ENCODE data around the gene NLGN1.
"Not testable (repeated sequence)": the region's sequence is repeated elsewhere in the genome, so short reads cannot be mapped to it uniquely, and the experiment has no call there.

NLGN1 gene

DNA sequence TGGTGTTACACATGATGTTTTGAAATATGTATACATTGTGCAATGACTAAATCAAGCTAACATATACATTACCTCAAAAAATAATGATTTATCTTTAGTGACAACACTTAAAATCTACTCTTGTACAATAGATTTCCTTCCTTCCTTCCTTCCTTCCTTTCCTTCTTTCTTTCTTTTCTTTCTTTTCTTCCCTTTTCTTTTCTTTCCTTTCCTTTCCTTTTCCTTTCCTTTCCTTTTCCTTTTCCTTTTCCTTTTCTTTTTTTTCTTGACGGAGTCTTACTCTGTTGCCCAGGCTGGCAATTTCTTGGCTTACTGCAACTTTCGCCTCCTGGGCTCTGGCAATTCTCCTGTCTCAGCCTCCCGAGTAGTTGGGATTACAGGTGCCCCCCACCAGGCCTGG, 170.5 kb downstream of the NLGN1 start:
- DNase-seq, result no peak

DNA sequence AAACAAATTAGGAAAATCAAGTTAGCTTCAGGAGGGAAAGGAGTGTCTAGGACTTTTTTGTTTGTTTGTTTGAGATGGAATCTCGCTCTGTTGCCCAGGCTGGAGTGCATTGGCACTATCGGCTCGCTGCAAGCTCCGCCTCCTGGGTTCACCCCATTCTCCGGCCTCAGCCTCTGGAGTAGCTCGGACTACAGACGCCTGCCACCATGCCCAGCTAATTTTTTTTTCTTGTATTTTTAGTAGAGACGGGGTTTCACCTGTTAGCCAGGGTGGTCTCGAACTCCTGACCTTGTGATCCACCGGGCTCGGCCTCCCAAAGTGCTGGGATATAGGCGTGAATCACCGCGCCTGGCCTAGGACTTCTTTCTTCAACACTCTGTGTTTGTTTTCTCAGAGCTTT, 171.1 kb downstream of the NLGN1 start:
- no peak for DNase-seq

DNA sequence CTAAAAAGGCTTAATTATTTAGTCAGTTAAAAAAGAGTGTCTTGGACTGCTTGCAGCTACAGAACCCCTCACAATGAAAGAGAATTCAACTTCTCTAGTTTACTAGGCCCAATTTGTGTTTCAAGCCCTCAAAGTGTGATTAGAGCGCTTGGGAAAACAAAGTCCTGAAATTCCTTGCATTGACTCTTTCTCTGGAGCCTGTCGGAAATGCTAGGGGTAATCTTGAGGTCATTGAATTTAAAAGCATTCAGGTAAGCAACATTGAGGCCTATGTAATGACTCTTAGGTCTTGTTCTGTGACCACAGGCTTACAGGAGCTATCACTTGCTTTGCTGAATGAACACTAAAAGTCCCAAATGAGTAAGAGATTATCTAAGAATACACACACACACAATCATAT, 186.0 kb downstream of the NLGN1 start:
- no peak for DNase-seq

DNA sequence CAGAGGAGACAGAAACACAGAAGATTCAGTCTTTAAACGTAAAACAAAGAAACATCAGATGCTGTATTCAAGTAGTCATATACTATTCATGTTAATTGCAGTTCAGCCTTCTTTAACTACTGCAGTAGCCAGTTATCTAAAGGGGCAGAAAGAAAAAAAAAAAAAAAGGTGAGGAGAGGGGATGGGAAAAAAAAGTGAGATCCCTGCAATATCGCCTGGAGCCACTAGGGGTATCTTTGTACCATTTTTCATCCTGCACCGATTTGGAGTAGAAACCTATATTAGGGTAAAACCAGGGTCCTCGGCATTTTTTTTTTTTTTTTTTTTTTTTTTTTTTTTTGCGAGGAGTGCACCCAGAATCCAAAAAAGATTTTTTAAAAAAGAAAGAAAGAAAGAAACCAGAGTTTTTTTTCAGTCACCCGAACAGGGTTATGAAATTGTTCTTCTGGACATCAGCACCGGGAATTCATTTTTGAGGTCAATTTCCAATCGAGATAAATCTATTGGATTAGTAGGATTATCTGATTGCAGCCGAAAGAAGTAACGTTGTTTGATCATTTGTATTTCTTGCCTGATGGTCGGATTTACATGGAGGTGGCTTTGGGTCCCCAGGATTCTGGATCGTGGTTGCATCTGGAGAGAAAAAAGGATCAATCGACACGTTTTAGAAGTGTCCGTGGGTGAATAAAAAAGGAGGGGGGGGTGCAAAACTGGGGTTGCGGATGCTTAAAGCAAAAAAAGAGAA, 186.7 kb downstream of the NLGN1 start:
- DNase-seq, result no peak

DNA sequence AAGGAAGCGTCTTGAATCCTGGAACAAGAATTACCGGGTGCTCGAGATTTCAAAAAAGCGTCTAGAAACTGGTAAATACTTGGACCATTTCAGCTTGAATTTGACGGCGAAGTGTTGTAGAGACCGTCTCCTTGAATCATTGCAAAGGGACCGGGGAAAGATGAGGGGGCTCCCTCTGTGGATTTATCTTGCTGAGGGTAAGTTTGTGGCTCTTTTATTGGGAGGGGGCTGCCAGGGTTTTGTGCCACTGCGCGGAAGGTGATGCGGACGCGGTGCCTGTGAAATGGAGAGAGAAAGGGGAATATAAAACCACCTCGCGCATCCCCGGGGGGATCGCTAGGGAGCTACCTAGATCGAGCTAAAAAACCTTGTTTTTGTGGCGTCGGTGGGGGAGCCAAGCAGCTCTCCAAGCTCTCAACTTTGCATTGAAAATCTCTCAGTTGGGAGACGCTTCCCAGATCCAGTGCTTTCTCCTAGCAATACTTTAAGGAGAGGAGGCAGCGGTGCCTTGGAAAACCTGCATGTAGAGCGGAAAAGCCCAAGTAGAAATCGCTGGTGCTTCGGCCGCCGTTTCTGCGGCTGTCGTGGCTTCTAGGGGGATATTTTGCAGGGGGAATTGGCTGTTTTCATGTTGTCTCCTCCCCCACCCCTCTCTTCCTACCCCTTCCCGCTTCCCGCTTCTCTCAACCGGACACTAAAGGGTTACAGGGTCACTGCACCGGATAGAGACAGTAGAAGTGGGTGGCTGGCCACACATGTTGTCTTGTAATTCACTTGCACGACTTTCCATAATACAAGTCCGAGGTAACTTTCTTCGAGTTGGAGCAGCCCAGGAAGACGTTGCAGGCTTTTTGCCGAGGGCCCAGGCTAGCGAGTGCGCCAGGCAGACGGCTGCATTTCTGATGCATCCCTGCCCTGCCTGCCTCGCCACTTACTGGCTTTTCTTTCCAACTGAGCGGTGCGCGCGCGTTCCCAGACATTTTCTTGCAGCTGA, 187.6 kb downstream of the NLGN1 start:
- DNase-seq, result no peak

DNA sequence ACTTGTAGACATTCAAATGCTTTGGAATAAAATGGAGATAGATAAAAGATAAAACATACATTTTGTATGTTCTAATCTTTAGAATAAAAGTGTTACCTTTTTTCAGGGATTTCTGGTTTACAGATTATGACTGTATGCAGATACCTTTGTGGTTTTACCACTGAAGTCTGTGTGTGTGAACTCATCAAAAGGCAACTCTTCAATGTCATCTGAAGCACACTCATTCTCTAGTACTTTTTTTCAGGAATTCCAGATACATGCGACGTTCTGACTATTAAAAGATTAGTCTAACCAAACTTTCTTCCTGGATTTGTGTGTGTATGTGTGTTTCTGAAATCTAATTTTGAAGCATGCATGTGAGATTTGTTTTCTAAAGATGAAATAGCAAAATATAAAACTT, 188.6 kb downstream of the NLGN1 start:
- no peak for DNase-seq

DNA sequence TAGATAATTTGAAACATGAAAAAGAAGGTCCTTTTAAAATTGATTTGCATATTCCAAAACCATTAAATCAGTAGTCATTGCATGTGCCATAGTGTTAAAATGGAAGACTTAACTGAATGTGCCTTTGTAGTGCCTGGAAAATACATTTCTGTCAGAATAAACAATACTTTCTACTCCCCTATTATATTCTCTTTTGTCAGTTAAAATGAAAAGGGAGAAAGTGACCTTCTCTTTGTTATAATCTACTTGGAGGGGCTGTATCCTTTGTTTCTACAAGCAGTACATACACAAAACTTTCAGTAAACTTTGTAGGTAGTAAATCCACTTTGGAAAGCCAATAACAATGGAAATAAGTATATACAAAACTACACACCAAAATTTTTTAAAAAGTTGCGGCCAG, 189.5 kb downstream of the NLGN1 start:
- no peak for DNase-seq

DNA sequence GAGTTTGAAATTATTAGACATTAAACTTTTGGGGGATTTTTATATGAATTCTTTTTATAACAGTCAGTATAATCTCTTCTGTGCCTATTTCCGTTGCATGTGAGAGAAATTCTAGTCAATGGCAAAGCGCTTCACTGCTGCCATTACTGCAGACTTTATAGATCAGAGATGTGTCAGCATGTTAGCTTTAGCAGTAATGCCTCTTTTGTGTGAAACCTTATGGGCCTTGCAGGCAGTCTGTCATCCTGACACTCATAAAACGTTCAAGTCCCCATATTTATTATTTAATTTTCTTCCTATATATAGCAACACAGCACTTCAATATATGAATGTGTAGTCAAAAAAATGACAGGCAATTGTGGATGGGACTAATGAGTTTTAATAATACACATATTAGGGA, 191.0 kb downstream of the NLGN1 start:
- no peak for DNase-seq

DNA sequence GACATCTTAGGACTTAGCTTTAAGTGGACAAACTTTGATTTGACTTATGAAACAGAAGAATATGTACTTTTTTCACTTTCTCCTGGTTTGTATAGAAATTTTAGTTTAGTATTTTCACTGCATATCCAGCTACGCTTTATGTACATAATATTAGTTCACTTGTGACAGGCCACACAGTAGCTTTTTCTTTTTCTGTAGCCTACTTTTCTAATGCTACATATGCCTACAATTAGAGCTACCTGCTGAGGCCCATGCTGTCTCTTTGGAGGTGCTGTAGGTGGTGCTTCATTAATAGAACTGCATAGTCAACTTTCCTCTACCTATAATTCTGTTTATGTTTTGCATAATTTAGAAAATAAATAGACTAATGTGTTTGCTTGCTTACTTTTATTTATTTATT, 191.6 kb downstream of the NLGN1 start:
- DNase-seq, result no peak

DNA sequence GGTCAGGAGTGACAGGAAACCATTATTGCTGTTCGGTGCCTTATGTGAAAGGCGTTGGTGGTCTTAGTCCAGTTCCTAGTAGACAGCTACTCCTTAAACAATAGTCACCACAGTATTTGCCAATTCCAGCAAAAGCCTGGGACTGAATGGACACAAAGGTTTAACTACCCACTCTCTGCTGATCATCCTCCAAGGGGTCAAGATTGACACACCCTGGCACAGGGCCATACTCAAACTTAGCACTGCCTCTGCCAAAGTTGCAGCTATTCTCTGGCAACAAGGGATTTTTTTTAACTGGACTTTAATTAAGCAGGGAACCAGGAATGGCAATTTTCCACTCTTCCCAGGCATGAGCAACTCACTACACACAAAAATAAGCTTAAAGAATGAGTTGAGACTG, 193.9 kb downstream of the NLGN1 start:
- DNase-seq, result no peak

DNA sequence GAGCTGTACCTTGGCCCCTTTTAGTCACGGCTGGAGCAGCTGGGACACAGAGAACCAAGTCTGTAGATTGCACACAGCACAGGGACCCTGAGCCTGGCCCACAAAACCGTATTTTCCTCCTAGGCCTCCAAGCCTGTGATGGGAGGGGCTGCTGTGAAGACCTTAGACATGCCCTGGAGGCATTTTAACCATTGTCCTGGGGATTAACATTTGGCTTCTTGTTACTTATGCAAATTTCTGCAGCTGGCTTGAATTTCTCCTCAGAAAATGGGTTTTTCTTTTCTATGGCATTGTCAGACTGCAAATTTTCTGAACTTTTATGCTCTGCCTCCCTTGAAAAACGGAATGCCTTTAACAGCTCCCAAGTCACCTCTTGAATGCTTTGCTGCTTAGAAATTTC, 197.3 kb downstream of the NLGN1 start:
- not testable (repeated sequence) for DNase-seq

DNA sequence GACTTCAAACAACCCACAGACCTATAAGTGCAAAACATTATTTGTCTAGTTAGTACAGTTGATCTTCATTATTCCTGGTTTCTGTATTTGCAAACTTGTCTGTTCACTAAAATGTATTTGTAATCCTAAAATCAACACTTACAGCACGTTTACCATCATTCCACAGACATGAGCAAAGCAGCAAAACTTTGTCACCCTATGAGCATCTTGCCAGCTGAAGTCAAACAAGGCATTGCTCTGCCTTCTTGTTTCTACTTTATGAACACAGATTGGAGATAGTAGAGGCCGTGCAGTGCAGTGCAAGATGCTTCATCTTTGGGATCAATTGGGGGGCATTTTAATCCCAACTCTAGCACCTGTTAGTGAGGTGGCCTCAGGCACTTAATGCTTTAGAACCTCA, 202.1 kb downstream of the NLGN1 start:
- no peak for DNase-seq

DNA sequence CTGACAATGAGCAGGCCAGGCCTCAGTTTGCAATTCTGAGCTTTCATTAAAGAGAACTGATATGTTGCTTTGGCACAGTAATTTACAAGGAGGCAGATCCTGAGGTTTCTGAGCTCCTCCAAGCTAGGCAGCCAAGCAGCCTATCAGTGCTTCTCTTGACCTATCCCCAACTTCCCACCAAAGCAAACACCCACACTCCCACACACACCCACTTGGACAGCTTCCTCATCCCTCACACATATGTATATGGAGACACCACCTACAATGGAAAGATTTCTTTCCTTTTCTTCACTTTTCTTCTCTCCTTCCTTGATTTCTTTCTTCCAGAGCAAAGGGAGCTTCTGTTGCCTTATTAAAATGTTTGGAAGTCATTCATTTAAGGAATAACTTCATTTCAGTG, 217.0 kb downstream of the NLGN1 start:
- DNase-seq, result no peak

DNA sequence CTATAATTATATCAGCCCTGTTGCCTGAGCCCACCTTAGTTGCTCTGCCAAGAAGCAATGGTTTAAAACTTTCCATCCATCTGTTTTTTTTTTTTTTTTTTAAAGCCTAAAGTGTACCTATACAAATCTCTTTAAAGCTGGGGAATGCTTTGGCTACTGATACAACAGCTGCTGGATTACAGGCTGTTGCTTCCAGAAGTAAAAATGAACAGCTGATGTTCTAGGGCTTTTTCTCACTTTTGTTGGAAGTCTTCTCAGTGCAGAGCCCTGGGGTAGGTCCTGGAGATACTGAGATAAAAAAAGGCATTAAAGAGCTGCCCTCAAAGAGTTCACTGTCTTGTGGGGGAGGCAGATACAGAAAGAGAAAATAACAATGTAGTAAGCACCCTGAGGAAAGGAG, 218.1 kb downstream of the NLGN1 start:
- no peak for DNase-seq

DNA sequence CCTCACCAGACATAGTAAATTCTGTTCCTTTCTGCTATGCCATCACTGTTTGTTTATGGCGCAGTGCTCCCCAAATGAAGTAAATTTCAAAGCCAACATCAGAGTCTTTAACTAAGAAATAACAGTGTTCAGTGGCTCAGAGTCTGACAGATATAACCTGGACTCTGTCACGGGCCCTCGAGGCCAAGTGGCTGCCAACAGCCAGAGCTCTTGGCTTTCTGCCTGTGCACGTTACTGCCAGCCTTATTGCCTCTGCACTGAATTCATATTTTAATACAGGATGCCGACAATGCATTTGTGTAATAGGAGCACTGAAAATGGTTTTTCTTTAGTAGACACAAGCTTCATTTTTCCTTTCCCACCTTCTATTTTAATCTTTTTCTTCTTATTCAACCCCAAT, 219.9 kb downstream of the NLGN1 start:
- no peak for DNase-seq

DNA sequence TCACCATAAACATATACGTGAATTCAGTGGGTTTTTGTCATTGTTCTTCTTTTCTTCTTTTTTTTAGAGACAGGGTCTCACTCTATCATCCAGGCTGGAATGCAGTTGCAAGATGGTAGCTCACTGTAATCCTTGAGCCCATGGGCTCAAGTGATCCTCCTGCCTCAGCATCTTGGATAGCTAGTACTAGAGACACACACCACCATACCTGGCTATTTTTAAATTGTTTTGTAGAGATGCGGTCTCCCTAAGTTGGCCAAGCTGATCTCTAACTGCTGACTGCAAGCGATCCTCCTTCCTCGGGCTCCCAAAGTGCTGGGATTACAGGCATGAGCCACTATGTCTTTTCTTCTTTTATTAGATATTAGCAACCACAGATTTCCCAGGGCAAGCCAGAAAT, 220.6 kb downstream of the NLGN1 start:
- DNase-seq, result no peak

DNA sequence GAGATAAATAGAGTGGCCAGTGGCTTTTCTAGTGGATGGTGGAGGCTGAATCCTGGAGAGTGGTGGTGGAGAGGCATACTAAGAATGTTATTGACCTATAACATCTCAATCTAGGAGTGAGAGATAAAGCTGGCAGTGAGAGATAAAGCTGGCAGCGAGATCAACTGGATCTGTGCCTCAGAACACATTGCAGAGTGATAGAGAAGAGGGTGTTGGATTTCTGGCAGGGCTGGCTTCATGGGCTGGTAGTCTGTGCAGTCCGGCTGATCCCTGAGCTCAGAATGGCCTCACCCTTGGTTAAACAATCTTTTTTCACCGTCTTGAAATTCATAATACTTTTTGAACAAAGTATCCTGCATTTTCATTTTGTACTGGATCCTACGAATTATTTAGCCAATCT, 221.2 kb downstream of the NLGN1 start:
- no peak for DNase-seq

DNA sequence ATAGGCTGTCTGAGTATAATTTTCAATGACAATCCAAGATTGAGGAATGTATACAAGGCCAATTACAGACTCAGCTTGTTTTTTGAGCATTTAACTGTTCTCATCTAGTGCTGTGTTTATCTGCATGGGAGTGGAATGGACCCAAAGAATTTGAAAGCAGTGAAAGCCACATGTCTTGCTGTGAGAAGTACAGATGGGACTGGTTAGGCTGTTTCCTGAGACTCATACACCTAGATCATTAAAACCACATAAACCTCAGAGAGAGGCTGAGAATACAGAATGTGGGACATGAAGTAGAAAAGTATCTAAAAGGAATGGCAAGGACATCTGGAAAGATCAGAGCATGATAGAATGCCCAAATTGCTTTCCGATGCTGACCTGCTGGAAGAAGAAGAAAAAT, 224.6 kb downstream of the NLGN1 start:
- DNase-seq, result no peak

DNA sequence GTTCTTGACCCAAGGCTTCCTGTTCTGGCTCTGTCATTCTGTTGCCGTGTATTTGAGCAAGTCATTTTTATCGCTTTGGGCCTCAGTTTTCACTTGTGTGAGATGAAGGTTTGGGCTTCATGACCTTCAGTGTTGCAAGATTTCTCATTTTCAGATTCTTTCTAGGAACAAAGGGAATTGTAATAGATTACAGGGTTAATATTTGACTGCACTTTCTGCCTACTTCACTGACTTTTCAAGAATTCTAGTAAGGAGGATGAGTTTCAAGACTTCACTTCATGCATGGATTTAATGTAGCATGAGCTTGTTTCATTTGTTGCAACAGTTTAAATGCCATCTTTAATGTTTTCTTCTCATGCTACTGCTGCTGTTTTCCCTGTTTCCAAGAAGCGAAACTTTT, 226.5 kb downstream of the NLGN1 start:
- no peak for DNase-seq

DNA sequence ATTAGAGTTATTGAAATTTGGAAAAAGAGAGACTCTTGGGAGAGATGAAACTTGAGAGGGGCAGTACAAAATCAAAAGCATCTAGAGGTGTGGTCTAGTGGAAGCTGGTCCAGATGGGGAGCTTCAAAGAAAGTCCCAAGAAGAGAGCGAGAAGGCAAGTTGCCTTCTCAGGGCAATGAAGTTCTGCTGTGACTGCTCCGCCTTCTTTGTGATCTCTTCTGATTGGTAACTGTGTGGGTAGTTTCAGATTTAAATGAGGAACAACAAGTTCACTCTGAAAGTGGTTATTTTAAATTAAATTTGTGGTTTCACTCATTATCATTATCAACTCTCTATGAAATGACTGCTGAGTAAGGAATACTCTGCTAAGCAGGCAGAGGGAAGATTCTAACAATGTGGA, 233.3 kb downstream of the NLGN1 start:
- no peak for DNase-seq

DNA sequence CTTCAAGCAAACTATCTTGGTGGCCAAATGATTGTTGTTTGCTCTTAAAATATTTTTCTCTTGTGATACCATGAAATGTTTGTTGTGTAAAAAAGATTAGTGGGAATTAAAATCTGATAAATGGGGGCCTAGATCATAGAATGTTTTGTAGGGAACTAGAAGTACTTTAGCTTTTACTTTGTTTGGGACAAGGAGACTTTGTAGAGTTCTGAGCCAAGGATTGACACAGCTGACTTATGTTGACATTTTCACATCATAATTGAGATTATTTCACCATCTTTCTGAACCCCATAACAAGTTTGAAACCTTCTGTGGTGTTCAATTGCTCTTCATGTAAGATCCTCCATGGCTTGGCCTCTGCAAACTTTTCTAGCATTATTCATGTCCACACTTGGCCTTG, 235.4 kb downstream of the NLGN1 start:
- DNase-seq, result no peak

DNA sequence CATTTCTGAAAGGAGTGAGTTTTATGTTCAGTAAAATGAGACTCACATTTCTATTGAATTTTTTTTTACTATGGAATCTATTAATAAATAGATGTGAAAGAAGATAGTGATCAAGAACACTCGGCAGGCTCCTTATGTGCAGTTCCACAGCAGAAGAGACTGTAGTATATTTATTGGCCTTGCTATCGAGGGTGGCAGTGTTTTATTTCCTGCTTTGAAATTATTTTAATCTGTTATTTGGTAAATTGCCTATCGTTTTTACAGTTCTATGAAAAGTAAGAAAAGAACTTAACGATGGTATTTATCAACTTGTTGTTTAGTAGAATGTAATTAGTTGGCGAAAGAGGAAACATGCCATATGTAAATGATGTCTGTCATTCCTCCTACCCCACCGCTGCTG, 238.3 kb downstream of the NLGN1 start:
- DNase-seq, result no peak

DNA sequence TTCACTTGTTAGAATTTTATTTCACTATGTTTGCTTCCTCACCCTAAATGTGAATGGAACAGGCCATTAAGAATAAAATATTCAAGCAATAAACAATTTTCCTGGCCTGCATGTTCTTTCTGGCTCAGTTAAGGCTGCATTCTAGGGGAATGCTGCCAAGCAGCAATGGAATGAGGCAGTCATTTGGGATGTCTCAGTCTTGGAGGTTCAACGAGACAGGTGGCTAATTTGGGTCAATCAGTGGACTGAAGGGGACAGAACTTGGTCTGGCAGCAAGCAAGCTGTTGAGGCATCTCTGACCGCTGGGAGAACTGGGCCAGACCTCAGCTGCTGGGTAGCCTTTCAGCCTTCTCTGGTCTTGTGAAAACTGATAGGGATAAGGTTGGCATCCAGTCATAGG, 241.6 kb downstream of the NLGN1 start:
- no peak for DNase-seq

DNA sequence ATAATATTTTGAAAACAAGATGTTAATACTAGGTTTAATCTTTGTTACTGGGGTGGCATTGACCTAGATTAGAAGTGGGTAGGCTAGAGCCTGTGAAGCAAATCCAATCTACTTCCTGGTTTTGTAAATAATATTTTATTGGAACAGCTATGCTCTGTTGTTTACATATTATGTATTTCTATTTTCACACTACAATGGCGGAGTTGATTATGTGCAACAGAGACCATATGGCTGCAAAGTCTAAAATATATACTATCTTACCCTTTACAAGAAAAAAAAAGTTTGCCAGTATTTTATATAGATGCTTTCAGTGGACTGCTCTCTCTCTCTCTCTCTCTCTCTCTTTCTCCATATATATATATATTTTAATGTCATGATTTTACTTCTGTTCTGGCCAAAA, 244.2 kb downstream of the NLGN1 start:
- no peak for DNase-seq

Data from stimulated activated CD4-positive, alpha-beta T cell treated with anti-CD3 and anti-CD28 coated beads, Interleukin-1b, Interleukin-23, amount 100 ng/mL, for 48 hours (primary cell).